Ectodermal cell (in vitro differentiated cells): ENCODE results near the gene CLTCL1.
"Not testable (repeated sequence)": the region's sequence is repeated elsewhere in the genome, so short reads cannot be mapped to it uniquely, and the experiment has no call there.

Experiments
- H3K27ac ChIP-seq: 2 replicates; pipeline ENCODE4 v1.7.0; 2013; ENCODE audit warnings: mild to moderate bottlenecking, low read depth, low read length; ENCODE audit not compliant: insufficient read depth, poor library complexity, severe bottlenecking
- H3K27me3 ChIP-seq: 2 replicates; pipeline ENCODE4 v1.7.0; 2013; ENCODE audit warnings: mild to moderate bottlenecking, low read length; ENCODE audit not compliant: insufficient read depth, control insufficient read depth, poor library complexity, severe bottlenecking
- H3K36me3 ChIP-seq: one replicate; pipeline ENCODE4 v1.7.0; 2013; ENCODE audit warnings: low read length; ENCODE audit not compliant: control insufficient read depth, insufficient read depth
- H3K4me1 ChIP-seq: one replicate; pipeline ENCODE4 v1.7.0; 2013; ENCODE audit warnings: low read length; ENCODE audit not compliant: control insufficient read depth, insufficient read depth
- H3K4me3 ChIP-seq: 2 replicates; pipeline ENCODE4 v1.7.0; 2013; ENCODE audit warnings: low read depth, low read length, control low read depth; ENCODE audit not compliant: insufficient read depth
- H3K9me3 ChIP-seq: 2 replicates; pipeline ENCODE4 v1.7.0; 2013; ENCODE audit warnings: mild to moderate bottlenecking, low read length, moderate library complexity; ENCODE audit not compliant: control insufficient read depth
- WGBS, 2 experiments: methylation state at CpG; one replicate each; pipeline ENCODE4 v1.1.7; 2013; ENCODE audit warnings: missing lambda C conversion rate in 2 of 2; 5-methylcytosine and 5-hydroxymethylcytosine counted together

The CLTCL1 gene

GRCh38 chr22:19256362-19256761 lies 35.2 kb downstream of the CLTCL1 start:
- H3K4me3 ChIP-seq, H3K27me3 ChIP-seq, H3K36me3 ChIP-seq, H3K9me3 ChIP-seq, H3K27ac ChIP-seq, H3K4me1 ChIP-seq: not testable (repeated sequence)
- 89 to 91% methylated on average over 8 of the region's 8 CpGs for WGBS, 2 experiments

DNA sequence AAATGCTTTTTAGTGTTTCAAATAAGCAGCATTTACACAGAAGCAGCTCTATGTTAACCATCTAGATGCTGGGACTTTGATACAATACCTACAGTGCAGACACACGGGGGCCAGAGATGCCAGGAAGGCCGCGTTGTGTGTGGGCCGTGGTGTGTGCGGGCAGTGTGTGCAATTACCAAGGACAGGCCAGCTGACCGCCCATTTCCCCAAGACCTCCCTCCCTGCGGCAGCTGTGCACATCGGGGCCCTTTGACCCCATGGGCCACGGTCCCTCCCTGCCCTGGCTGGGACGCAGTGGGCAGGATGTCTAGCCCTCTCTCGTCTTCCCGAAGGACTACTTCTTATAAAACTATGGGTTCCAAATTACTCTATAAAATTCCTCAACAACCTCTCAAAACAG lies 38.4 kb downstream of the CLTCL1 start:
- WGBS, 2 experiments = 94 to 98% methylated on average over 12 of the region's 12 CpGs
- H3K27me3 ChIP-seq = no peaks in the 10 kb centered on the region
- H3K4me3 ChIP-seq = no peak overlapping the region
- H3K4me1 ChIP-seq = no peaks in the 10 kb centered on the region
- H3K27ac ChIP-seq = no peak overlapping the region
- no peaks in the 10 kb centered on the region for H3K36me3 ChIP-seq
- H3K9me3 ChIP-seq = no peaks in the 10 kb centered on the region

- Histone ChIP-seq H3K9me3 (no peaks in the 10 kb centered on the region), H3K27me3 (no peaks in the 10 kb centered on the region), H3K36me3 (no peaks in the 10 kb centered on the region), H3K4me3 (no peak overlapping the region), H3K4me1 (no peaks in the 10 kb centered on the region), H3K27ac (no peak overlapping the region)
- 93 to 95% methylated on average over 10 of the region's 10 CpGs for WGBS, 2 experiments
These were observed 46.7 kb downstream of the CLTCL1 start for GRCh38 chr22:19244600-19245352.

DNA sequence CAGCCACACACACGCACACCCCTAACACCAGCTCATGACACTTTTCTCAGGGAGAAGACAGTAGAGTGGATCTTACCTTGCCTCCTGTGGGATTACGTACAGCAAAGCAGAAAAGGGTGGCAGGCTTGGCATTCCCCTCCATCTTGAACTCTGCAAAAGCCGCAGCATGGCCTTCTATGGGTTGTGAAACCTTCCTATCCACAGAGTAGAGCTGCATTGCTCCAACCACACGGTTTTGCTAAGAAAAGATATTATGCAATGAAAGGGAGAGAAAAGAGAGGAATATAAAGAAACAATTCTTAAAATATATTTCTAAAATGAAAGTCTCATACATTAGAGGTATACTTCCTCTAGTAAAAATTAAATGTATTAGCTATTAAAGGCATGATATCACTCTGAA lies 48.8 kb downstream of the CLTCL1 start:
- Histone ChIP-seq H3K27ac (no peak overlapping the region), H3K27me3 (no peaks in the 10 kb centered on the region), H3K36me3 (no peaks in the 10 kb centered on the region), H3K4me1 (no peaks in the 10 kb centered on the region), H3K4me3 (no peak overlapping the region), H3K9me3 (no peaks in the 10 kb centered on the region)
- WGBS, 2 experiments = 93 to 97% methylated on average over 3 of the region's 4 CpGs

- H3K4me1 ChIP-seq = no peaks in the 10 kb centered on the region
- no peak overlapping the region for H3K4me3 ChIP-seq
- H3K27me3 ChIP-seq = no peaks in the 10 kb centered on the region
- 96 to 97% methylated on average over 6 of the region's 6 CpGs for WGBS, 2 experiments
- no peak overlapping the region for H3K27ac ChIP-seq
- no peaks in the 10 kb centered on the region for H3K9me3 ChIP-seq
- H3K36me3 ChIP-seq = no peaks in the 10 kb centered on the region
These were observed 50.0 kb downstream of the CLTCL1 start for GRCh38 chr22:19241593-19241906.

GRCh38 chr22:19240813-19241592 lies 50.5 kb downstream of the CLTCL1 start:
- no peaks in the 10 kb centered on the region for H3K9me3 ChIP-seq
- 90 to 91% methylated on average over 14 of the region's 14 CpGs for WGBS, 2 experiments
- no peaks in the 10 kb centered on the region for H3K27me3 ChIP-seq
- H3K36me3 ChIP-seq = no peaks in the 10 kb centered on the region
- H3K4me1 ChIP-seq = no peaks in the 10 kb centered on the region
- no peak overlapping the region for H3K4me3 ChIP-seq
- no peak overlapping the region for H3K27ac ChIP-seq

DNA sequence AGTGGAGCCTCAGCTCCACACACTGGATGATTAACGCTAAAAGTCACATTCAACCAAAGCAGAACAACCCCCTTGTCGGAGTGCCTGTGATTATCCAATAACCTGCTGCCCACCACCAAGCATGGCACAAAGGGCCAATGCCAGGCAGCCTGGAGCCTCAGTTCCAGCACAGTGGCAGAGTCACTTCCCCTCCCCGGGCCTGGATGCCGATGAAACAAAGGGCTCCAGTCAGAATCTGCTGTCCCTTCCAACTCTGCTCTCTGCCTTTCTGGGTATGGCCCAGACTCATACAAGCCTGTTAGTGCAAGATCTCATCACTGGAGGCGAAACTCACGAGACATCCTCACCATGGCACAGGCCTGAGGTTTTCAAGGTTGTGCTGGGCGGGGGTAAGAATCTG lies 52.1 kb downstream of the CLTCL1 start:
- Histone ChIP-seq H3K27me3 (no peaks in the 10 kb centered on the region), H3K4me1 (no peaks in the 10 kb centered on the region), H3K36me3 (no peaks in the 10 kb centered on the region), H3K4me3 (no peak overlapping the region), H3K27ac (no peak overlapping the region), H3K9me3 (no peaks in the 10 kb centered on the region)
- 94 to 96% methylated on average over 7 of the region's 7 CpGs for WGBS, 2 experiments

DNA sequence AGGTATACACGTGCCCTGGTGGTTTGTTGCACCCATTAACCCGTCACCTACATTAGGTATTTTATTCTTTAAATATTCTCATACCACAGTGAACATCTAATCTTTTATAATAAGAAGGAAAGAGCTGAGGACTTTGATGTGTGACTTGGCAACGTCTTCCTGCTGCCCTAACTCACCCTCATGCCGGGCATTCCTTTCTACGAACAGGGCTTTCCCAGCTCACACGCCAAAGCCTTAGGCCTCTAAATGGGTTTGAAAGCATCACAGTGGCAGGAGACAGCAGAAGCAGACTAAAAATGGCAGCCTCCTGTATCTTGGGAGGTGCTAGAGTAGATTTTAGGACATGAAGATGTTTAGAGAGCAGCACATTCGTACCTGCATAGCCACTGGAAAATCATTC lies 52.6 kb downstream of the CLTCL1 start:
- H3K27me3 ChIP-seq = no peaks in the 10 kb centered on the region
- H3K36me3 ChIP-seq = no peaks in the 10 kb centered on the region
- no peak overlapping the region for H3K27ac ChIP-seq
- no peak overlapping the region for H3K4me3 ChIP-seq
- WGBS, 2 experiments = 93% methylated on average over 5 to 6 of the region's 7 CpGs
- no peaks in the 10 kb centered on the region for H3K9me3 ChIP-seq
- no peaks in the 10 kb centered on the region for H3K4me1 ChIP-seq

- H3K27me3 ChIP-seq = no peaks in the 10 kb centered on the region
- no peak overlapping the region for H3K4me3 ChIP-seq
- H3K9me3 ChIP-seq = no peaks in the 10 kb centered on the region
- 89 to 91% methylated on average over 4 of the region's 4 CpGs for WGBS, 2 experiments
- no peaks in the 10 kb centered on the region for H3K36me3 ChIP-seq
- H3K4me1 ChIP-seq = no peaks in the 10 kb centered on the region
- no peak overlapping the region for H3K27ac ChIP-seq
These were observed 55.6 kb downstream of the CLTCL1 start for GRCh38 chr22:19235874-19236273.

GRCh38 chr22:19234126-19234896 lies 57.2 kb downstream of the CLTCL1 start:
- peaks cover 3% of the 10 kb centered on the region for H3K36me3 ChIP-seq
- no peaks in the 10 kb centered on the region for H3K9me3 ChIP-seq
- H3K27ac ChIP-seq = no peak overlapping the region
- H3K27me3 ChIP-seq = no peaks in the 10 kb centered on the region
- H3K4me1 ChIP-seq = no peaks in the 10 kb centered on the region
- 93 to 95% methylated on average over 14 of the region's 14 CpGs for WGBS, 2 experiments
- no peak overlapping the region for H3K4me3 ChIP-seq
